ENCODE data around the gene LYZL4. TPM values are rescaled to one million over a fixed set of nuclear protein-coding genes. Genes with fewer than 3 reads are reported as not detected.

The LYZL4 gene
- total RNA-seq (2021; ENCODE audit: unreplicated experiment), result not detected
- polyA plus RNA-seq (2012; ENCODE audit: insufficient read length), result not detected
- Bru-seq, nascent RNA, result not detected
- BruChase-seq, experiment 1, labeled RNA remaining after a 2-hour chase, result not detected
- BruChase-seq, experiment 2, labeled RNA remaining after a 6-hour chase, result not detected
- long read RNA-seq, result 0 reads

GRCh38 chr3:42410370-42411131 is at the start of gene LYZL4:
Gene LYZL4, minus strand, starts transcription at chr3:42410610. Its CDS starts 3,359 bp downstream, at chr3:42407251.
- H3K4me3 ChIP-seq (ENCODE audit: low read depth in 2 of 2, low read length in 2 of 2), result no peak within 1 kb of the TSS
- ATAC-seq (no peak), DNase-seq (ENCODE audit: low read depth, low spot score) (no peak)
- H3K27me3 ChIP-seq (ENCODE audit: control insufficient read depth, insufficient read depth, low read length), result no peaks in the 10 kb centered on the region
- POLR2A ChIA-PET, result no interaction called here
- H3K4me1 ChIP-seq (ENCODE audit: control insufficient read depth, insufficient read depth, low read length), result no peaks in the 10 kb centered on the region
- in situ Hi-C loops (cut with HindIII; ENCODE audit: low pct_unique_long_range_greater_than_20kb, low sequenced_read_pairs), result no loop called here
- TF ChIP-seq REST (IDR thresholded peaks at IDR 0.05; ENCODE audit: insufficient read depth in 1 of 2, low read depth in 2 of 2, low read length in 1 of 2), result no peak
- intact Hi-C loops (cut with micrococcal nuclease; ENCODE audit: unreplicated experiment), result no loop called here
- CTCF ChIA-PET, result no interaction called here
- BruUV-seq (replicated peaks), result no TSS peak
- no peaks in the 10 kb centered on the region for H3K9me3 ChIP-seq (ENCODE audit: control insufficient read depth, insufficient read depth, low read depth, low read length)
- H3K27ac ChIP-seq (ENCODE audit: low read length), result no peak within 1 kb of the TSS
- no peaks in the 10 kb centered on the region for H3K36me3 ChIP-seq (ENCODE audit: control insufficient read depth, insufficient read depth, low read length)

GRCh38 chr3:42459151-42459550 is 48.7 kb upstream of the LYZL4 start:
- H3K4me3 ChIP-seq (ENCODE audit: low read depth in 2 of 2, low read length in 2 of 2), result no peak overlapping the region

More at GRCh38 chr3:42459151-42459550, 48.7 kb upstream of the LYZL4 start:
- DNase-seq (ENCODE audit: low read depth, low spot score), result no peak
- ChIA-PET CTCF (no interaction called here), POLR2A (no interaction called here)
- Histone ChIP-seq H3K27ac (ENCODE audit: low read length) (no peak overlapping the region), H3K9me3 (ENCODE audit: control insufficient read depth, insufficient read depth, low read depth, low read length) (no peaks in the 10 kb centered on the region), H3K4me1 (ENCODE audit: control insufficient read depth, insufficient read depth, low read length) (no peaks in the 10 kb centered on the region), H3K36me3 (ENCODE audit: control insufficient read depth, insufficient read depth, low read length) (no peaks in the 10 kb centered on the region), H3K27me3 (ENCODE audit: control insufficient read depth, insufficient read depth, low read length) (no peaks in the 10 kb centered on the region)
- in situ Hi-C loops (cut with HindIII; ENCODE audit: low pct_unique_long_range_greater_than_20kb, low sequenced_read_pairs), result no loop called here
- TF ChIP-seq CTCF (IDR thresholded peaks at IDR 0.05) (no peak), TCF7L2 (IDR thresholded peaks at IDR 0.05; ENCODE audit: low read depth, low read length) (no peak), REST (IDR thresholded peaks at IDR 0.05; ENCODE audit: insufficient read depth in 1 of 2, low read depth in 2 of 2, low read length in 1 of 2) (no peak), POLR2AphosphoS5 (IDR thresholded peaks at IDR 0.05; ENCODE audit: low read depth, low read length) (no peak), SIN3A (IDR thresholded peaks at IDR 0.05; ENCODE audit: borderline replicate concordance, insufficient read depth, low read depth, low read length) (no peak)
- ATAC-seq, result no peak
- intact Hi-C loops (cut with micrococcal nuclease; ENCODE audit: unreplicated experiment), result no loop called here
- BruUV-seq (replicated peaks), result no TSS peak
